HepG2 (cell line): Measurements from ENCODE around the gene RANBP3. TPM values are rescaled to one million over a fixed set of nuclear protein-coding genes. Genes with fewer than 3 reads are reported as not detected.

Experiments
- CREB1 ChIP-seq, 2 experiments: fragments of 450-650 bp in 1 of 2; IDR thresholded peaks; 2 replicates each; pipeline ENCODE4 v1.6.1; 2016 to 2017; ENCODE audit warnings: control low read depth in 1 of 2, mild to moderate bottlenecking in 1 of 2, missing compliant biosample characterization in 1 of 2, missing genetic modification characterization in 1 of 2
- E2F2 ChIP-seq: sonication (generic); formaldehyde crosslinking; IDR thresholded peaks from 2 replicates; pipeline ENCODE4 v1.4.0; 2020; ENCODE audit warnings: missing genetic modification reagents, borderline replicate concordance
- GATAD2A ChIP-seq: IDR thresholded peaks from 2 replicates; pipeline ENCODE4 v1.6.1; 2016
- GFI1 ChIP-seq: sonication (generic); formaldehyde crosslinking; IDR thresholded peaks from 2 replicates; pipeline ENCODE4 v1.5.0; 2020; ENCODE audit warnings: missing genetic modification reagents, mild to moderate bottlenecking, borderline replicate concordance
- HDAC2 ChIP-seq: sonication (generic); formaldehyde crosslinking; IDR thresholded peaks from 2 replicates; pipeline ENCODE4 v1.4.0; 2020; ENCODE audit warnings: missing genetic modification reagents
- HNRNPH1 ChIP-seq: fragments of 200-400 bp; formaldehyde crosslinking; optimal IDR thresholded peaks from 2 replicates; pipeline ENCODE3; 2017; ENCODE audit warnings: mild to moderate bottlenecking, low read depth, low read length
- HOXA3 ChIP-seq: sonication (generic); formaldehyde crosslinking; IDR thresholded peaks from 2 replicates; pipeline ENCODE4 v1.5.0; 2020; ENCODE audit warnings: missing genetic modification reagents
- IRF2 ChIP-seq: IDR thresholded peaks from 2 replicates; pipeline ENCODE4 v1.6.1; 2018; ENCODE audit warnings: missing genetic modification reagents, missing compliant biosample characterization
- JUND ChIP-seq: sonication (generic); formaldehyde crosslinking; IDR thresholded peaks from 2 replicates; pipeline ENCODE4 v1.8.0; 2022; ENCODE audit warnings: mild to moderate bottlenecking, missing genetic modification reagents
- KLF6 ChIP-seq: IDR thresholded peaks from 2 replicates; pipeline ENCODE4 v1.8.0; 2016; ENCODE audit warnings: missing biosample characterization, missing genetic modification reagents
- MED13 ChIP-seq: sonication (generic); formaldehyde crosslinking; IDR thresholded peaks from 2 replicates; pipeline ENCODE4 v1.5.0; 2020; ENCODE audit warnings: missing genetic modification reagents
- PAXIP1 ChIP-seq: sonication (generic); formaldehyde crosslinking; conservative IDR thresholded peaks from 2 replicates; pipeline ENCODE4 v1.4.0; 2020; ENCODE audit warnings: mild to moderate bottlenecking, missing genetic modification reagents, moderate library complexity
- PBX3 ChIP-seq: sonication (generic); formaldehyde crosslinking; IDR thresholded peaks from 2 replicates; pipeline ENCODE4 v1.8.1; 2023; ENCODE audit warnings: missing genetic modification reagents, inconsistent platforms, borderline replicate concordance
- POLR2G ChIP-seq: fragments of 200-400 bp; formaldehyde crosslinking; IDR thresholded peaks from 2 replicates; pipeline ENCODE4 v1.6.1; 2018; ENCODE audit warnings: mild to moderate bottlenecking, low read depth, low read length, moderate library complexity
- SRSF9 ChIP-seq: fragments of 200-400 bp; formaldehyde crosslinking; IDR thresholded peaks from 2 replicates; pipeline ENCODE4 v1.6.1; 2018; ENCODE audit warnings: borderline replicate concordance, mild to moderate bottlenecking, low read depth, low read length; ENCODE audit not compliant: insufficient read depth, poor library complexity, severe bottlenecking
- STAG1 ChIP-seq: sonication (generic); formaldehyde crosslinking; IDR thresholded peaks from 2 replicates; pipeline ENCODE4 v1.4.0; 2020; ENCODE audit warnings: missing genetic modification reagents
- TARDBP ChIP-seq: sonication (generic); formaldehyde crosslinking; IDR thresholded peaks from 2 replicates; pipeline ENCODE4 v1.8.0; 2022; ENCODE audit warnings: mild to moderate bottlenecking, missing genetic modification reagents
- ZNF10 ChIP-seq: sonication (generic); formaldehyde crosslinking; IDR thresholded peaks from 2 replicates; pipeline ENCODE4 v1.4.0; 2020; ENCODE audit warnings: mild to moderate bottlenecking, low read depth, missing genetic modification reagents, borderline replicate concordance
- ZNF101 ChIP-seq: sonication (generic); formaldehyde crosslinking; IDR thresholded peaks from 2 replicates; pipeline ENCODE4 v1.4.0; 2020; ENCODE audit warnings: mild to moderate bottlenecking, low read depth, missing genetic modification reagents, borderline replicate concordance
- ZNF446 ChIP-seq: sonication (generic); formaldehyde crosslinking; IDR thresholded peaks from 2 replicates; pipeline ENCODE4 v1.5.0; 2020; ENCODE audit warnings: mild to moderate bottlenecking, missing genetic modification reagents
- ZNF577 ChIP-seq: sonication (generic); formaldehyde crosslinking; IDR thresholded peaks from 2 replicates; pipeline ENCODE4 v1.4.0; 2020; ENCODE audit warnings: mild to moderate bottlenecking, low read depth, missing genetic modification reagents, borderline replicate concordance
- ZNF710 ChIP-seq: sonication (generic); formaldehyde crosslinking; IDR thresholded peaks from 2 replicates; pipeline ENCODE4 v1.5.0; 2020; ENCODE audit warnings: mild to moderate bottlenecking, missing genetic modification reagents, borderline replicate concordance
- ZSCAN12 ChIP-seq: sonication (generic); formaldehyde crosslinking; IDR thresholded peaks from 2 replicates; pipeline ENCODE4 v1.9.0; 2021; ENCODE audit warnings: mild to moderate bottlenecking, missing genetic modification reagents
- polyA plus RNA-seq, 8 experiments: library from polyadenylated mRNA; depleted of rRNA in 3 of 8; stranded (reverse) in 7 of 8; unstranded in 1 of 8; fragments of >200 nt; fragmentation: Illumina TruSeq in 4 of 8; extraction: Trizol in 4 of 8; gene quantifications; 2 replicates each; pipeline versions ENCODE4 v1.2.1 to v1.2.3, GENCODE V29; 2011 to 2016; ENCODE audit warnings: low read depth in 4 of 8, missing spikeins in 1 of 8, mixed read lengths in 1 of 8; ENCODE audit not compliant: insufficient read depth in 1 of 8
- total RNA-seq, 5 experiments: library from RNA; depleted of rRNA; stranded (reverse); fragments of >200 nt; fragmentation: Illumina TruSeq; extraction: Trizol; gene quantifications; 2 replicates each; pipeline ENCODE4 v1.2.3, GENCODE V29; 2016; ENCODE audit warnings: low read depth in 1 of 5

RANBP3 gene
- total and polyA plus RNA-seq, 2 of the 13 experiments (the other 11 are each of a cell fraction or from before 2014, with no cell fraction given): 39.5 to 149 TPM

GRCh38 chr19:5880604-5881078 lies 97.3 kb downstream of the RANBP3 start (continued):
- no peak for TF ChIP-seq E2F2 (CRISPR knock-in tag)
- peak; percentile 51; the same call in 1 of the 2 replicates for TF ChIP-seq IRF2 (CRISPR knock-in tag)
- TF ChIP-seq ZNF577: no peak
- TF ChIP-seq ZSCAN12: no peak
- TF ChIP-seq GATAD2A (CRISPR knock-in tag): peak; percentile 83
- TF ChIP-seq ZNF710: peak; percentile 79; the same call in 1 of the 2 replicates
- peak; percentile 33; the same call in 1 of the 2 replicates for TF ChIP-seq POLR2G
- no peak for TF ChIP-seq CREB1 (IDR thresholded peaks at IDR 0.05)
- TF ChIP-seq CREB1 (CRISPR knock-in tag; IDR thresholded peaks at IDR 0.05): 0 out of 2 replicates have a peak, but pooled peaks have one; percentile 53
- TF ChIP-seq JUND (CRISPR knock-in tag): no peak
- no peak for TF ChIP-seq SRSF9
- TF ChIP-seq PBX3 (CRISPR knock-in tag): no peak
- TF ChIP-seq ZNF446: no peak
- TF ChIP-seq KLF6: 0 out of 2 replicates have a peak, but pooled peaks have one; percentile 26
- peak; percentile 66; the same call in 1 of the 2 replicates for TF ChIP-seq TARDBP (CRISPR knock-in tag)
- TF ChIP-seq ZNF101: no peak
- peak; percentile 47; the same call in 1 of the 2 replicates for TF ChIP-seq HDAC2 (CRISPR knock-in tag)
- peak; percentile 93 for TF ChIP-seq PAXIP1 (CRISPR knock-in tag)
- TF ChIP-seq HOXA3 (CRISPR knock-in tag): peak; percentile 89
- 0 out of 2 replicates have a peak, but pooled peaks have one; percentile 44 for TF ChIP-seq MED13 (CRISPR knock-in tag)
- TF ChIP-seq HNRNPH1: no peak
- TF ChIP-seq STAG1: peak; percentile 28; the same call in 1 of the 2 replicates
- TF ChIP-seq ZNF10 (CRISPR knock-in tag): no peak
- peak; percentile 74 for TF ChIP-seq GFI1 (CRISPR knock-in tag)
